H1 (cell line): Measurements from ENCODE around the gene RIT2.

Experiments used
- EGR1 ChIP-seq: IDR thresholded peaks from 2 replicates; pipeline ENCODE4 v1.6.1; 2011; ENCODE audit warnings: low read depth, low read length, borderline replicate concordance
- EZH2 ChIP-seq: fragments of 200-600 bp; sonication (generic); IDR thresholded peaks from 2 replicates; pipeline ENCODE4 v1.7.1; 2012; ENCODE audit warnings: low read depth, mild to moderate bottlenecking, moderate library complexity, low read length, inconsistent platforms; ENCODE audit not compliant: severe bottlenecking
- JUND ChIP-seq: IDR thresholded peaks from 2 replicates; pipeline ENCODE4 v1.6.1; 2011; ENCODE audit warnings: mild to moderate bottlenecking, improper control_type of control experiment, low read length
- KDM1A ChIP-seq: fragments of 200-600, 300-600 bp; sonication (generic); IDR thresholded peaks from 2 replicates; pipeline ENCODE4 v1.7.1; 2016; ENCODE audit warnings: mild to moderate bottlenecking, low read length, borderline replicate concordance
- POLR2A ChIP-seq, 2 experiments: IDR thresholded peaks; 1 replicate in 1 of 2; 2 replicates in 1 of 2; pipeline ENCODE4 v1.6.1; 2011; ENCODE audit warnings: low read depth in 2 of 2, low read length in 2 of 2, mild to moderate bottlenecking in 2 of 2; ENCODE audit errors: control extremely low read depth in 1 of 2
- RBBP5 ChIP-seq: IDR thresholded peaks from 2 replicates; pipeline ENCODE4 v1.7.1; 2012; ENCODE audit warnings: low read depth, mild to moderate bottlenecking, inconsistent platforms, low read length, moderate library complexity, borderline replicate concordance
- RFX5 ChIP-seq: IDR thresholded peaks from 2 replicates; pipeline ENCODE4 v1.6.1; 2011; ENCODE audit warnings: low read depth, low read length, improper control_type of control experiment, borderline replicate concordance
- RNF2 ChIP-seq: fragments of 200-900, 300-1000 bp; sonication (generic); IDR thresholded peaks from 2 replicates; pipeline ENCODE4 v1.7.1; 2016; ENCODE audit warnings: borderline replicate concordance, low read depth, mild to moderate bottlenecking, antibody characterized with exemption, low read length; ENCODE audit not compliant: poor library complexity, severe bottlenecking; ENCODE audit errors: missing control alignments
- TCF12 ChIP-seq: IDR thresholded peaks from 2 replicates; pipeline ENCODE4 v1.6.1; 2011; ENCODE audit warnings: low read depth, mild to moderate bottlenecking, low read length
- TF ChIP-seq, protein P1 (sequence below), 3 experiments: IDR thresholded peaks; 1 replicate in 2 of 3; 2 replicates in 1 of 3; pipeline versions ENCODE4 v1.5.1 to v1.6.1; 2011; ENCODE audit warnings: low read length in 3 of 3, mild to moderate bottlenecking in 3 of 3, inconsistent platforms in 2 of 3, low read depth in 1 of 3, moderate library complexity in 1 of 3; ENCODE audit not compliant: insufficient read depth in 1 of 3; ENCODE audit errors: control extremely low read depth in 1 of 3

GRCh38 chr18:42937436-42937835 is 178.0 kb downstream of the RIT2 start:
- TF ChIP-seq, protein P1, sequence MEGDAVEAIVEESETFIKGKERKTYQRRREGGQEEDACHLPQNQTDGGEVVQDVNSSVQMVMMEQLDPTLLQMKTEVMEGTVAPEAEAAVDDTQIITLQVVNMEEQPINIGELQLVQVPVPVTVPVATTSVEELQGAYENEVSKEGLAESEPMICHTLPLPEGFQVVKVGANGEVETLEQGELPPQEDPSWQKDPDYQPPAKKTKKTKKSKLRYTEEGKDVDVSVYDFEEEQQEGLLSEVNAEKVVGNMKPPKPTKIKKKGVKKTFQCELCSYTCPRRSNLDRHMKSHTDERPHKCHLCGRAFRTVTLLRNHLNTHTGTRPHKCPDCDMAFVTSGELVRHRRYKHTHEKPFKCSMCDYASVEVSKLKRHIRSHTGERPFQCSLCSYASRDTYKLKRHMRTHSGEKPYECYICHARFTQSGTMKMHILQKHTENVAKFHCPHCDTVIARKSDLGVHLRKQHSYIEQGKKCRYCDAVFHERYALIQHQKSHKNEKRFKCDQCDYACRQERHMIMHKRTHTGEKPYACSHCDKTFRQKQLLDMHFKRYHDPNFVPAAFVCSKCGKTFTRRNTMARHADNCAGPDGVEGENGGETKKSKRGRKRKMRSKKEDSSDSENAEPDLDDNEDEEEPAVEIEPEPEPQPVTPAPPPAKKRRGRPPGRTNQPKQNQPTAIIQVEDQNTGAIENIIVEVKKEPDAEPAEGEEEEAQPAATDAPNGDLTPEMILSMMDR (IDR thresholded peaks at IDR 0.05; ENCODE audit: control extremely low read depth in 1 of 3, insufficient read depth in 1 of 3, low read depth in 1 of 3, low read length in 3 of 3), result no peak
- TF ChIP-seq KDM1A (no peak), EZH2 (no peak), RBBP5 (no peak), RFX5 (no peak), POLR2A (IDR thresholded peaks at IDR 0.05; ENCODE audit: control extremely low read depth in 1 of 2, low read depth in 2 of 2, low read length in 2 of 2) (no peak), TCF12 (no peak), JUND (no peak), EGR1 (no peak), RNF2 (no peak)
